Uterus (tissue), 2 donors: ENCODE data around the gene CHCHD10.

Experiments used
- CTCF ChIP-seq, 4 experiments: fragments of 200-600 bp in 2 of 4; fragments of 450-650 bp in 2 of 4; sonication (generic) in 2 of 4; IDR thresholded peaks; one replicate each; pipeline ENCODE4 v1.5.1; 2016 to 2019; ENCODE audit warnings: antibody characterized with exemption in 4 of 4, mild to moderate bottlenecking in 2 of 4, moderate library complexity in 1 of 4
- POLR2A ChIP-seq, 2 donors: fragments of 450-650 bp; IDR thresholded peaks; one replicate each; pipeline ENCODE4 v1.6.1; 2016; ENCODE audit warnings: antibody characterized with exemption in 2 of 2, mild to moderate bottlenecking in 1 of 2, moderate library complexity in 1 of 2

GRCh38 chr22:23816156-23816976 is 48.6 kb upstream of the CHCHD10 start:
- TF ChIP-seq CTCF (IDR thresholded peaks at IDR 0.05) (no peak), POLR2A (IDR thresholded peaks at IDR 0.05) (no peak)
